GM12878 (cell line): ENCODE measurements around the gene SMG9. TPM values are rescaled to one million over a fixed set of nuclear protein-coding genes. Genes with fewer than 3 reads are reported as not detected.

Experiments used
- ATAC-seq: fragments of 200-7000 bp; cut with Tn5 transposase; 3 replicates; pipeline ENCODE4 v1.9.1; 2020; ENCODE audit warnings: mild to moderate bottlenecking, moderate library complexity
- BruUV-seq: library from RNA; stranded (reverse); fragments of 400-500 nt; replicated peaks from 2 replicates; lab custom pipeline; 2021; lab: Mats Ljungman, UMichigan
- CTCF ChIA-PET: fragments of 300-600 bp; sonication (Branson Sonifier 250); formaldehyde crosslinking; extraction: SDS; loops from one replicate; lab custom pipeline; 2021; ENCODE audit warnings: inconsistent platforms; lab: Yijun Ruan, JAX
- POLR2A ChIA-PET: fragments of 350-600 bp; formaldehyde crosslinking; extraction: SDS; loops from one replicate; lab custom pipeline; 2021; ENCODE audit warnings: inconsistent platforms; lab: Charles Lee
- RAD21 ChIA-PET: fragments of 300-600 bp; sonication (Branson Sonifier 250); formaldehyde crosslinking; loops from one replicate; lab custom pipeline; 2023; ENCODE audit warnings: antibody characterized with exemption; ENCODE audit not compliant: unreplicated experiment; lab: Charles Lee
- SMC1A ChIA-PET: fragments of 300-600 bp; sonication (Branson Sonifier 250); formaldehyde crosslinking; loops from one replicate; lab custom pipeline; 2023; ENCODE audit not compliant: unreplicated experiment, uncharacterized antibody; lab: Charles Lee
- DNase-seq: peaks from one replicate; pipeline ENCODE4 v3.0.0-alpha.2; 2011; ENCODE audit warnings: low read depth, low spot score
- FAIRE-seq: peaks from 3 replicates; lab custom pipeline; 2011; peaks lifted over from hg19 to GRCh38; lab: Jason Lieb, UNC
- H2AFZ ChIP-seq: 2 replicates; pipeline ENCODE4 v1.6.0; 2011; ENCODE audit warnings: low read depth, low read length, control low read depth; ENCODE audit not compliant: control insufficient read depth
- H3K27ac ChIP-seq: 2 replicates; pipeline ENCODE4 v1.5.1; 2011; ENCODE audit warnings: control low read depth; ENCODE audit not compliant: control insufficient read depth, insufficient read depth
- H3K27me3 ChIP-seq, 2 experiments: replicated peaks in 1 of 2; 2 replicates each; pipeline versions ENCODE4 v1.6.0 to v1.6.1; 2011; ENCODE audit warnings: low read length in 1 of 2; ENCODE audit not compliant: control insufficient read depth in 2 of 2, insufficient read depth in 2 of 2
- H3K36me3 ChIP-seq, 2 experiments: 2 replicates each; pipeline ENCODE4 v1.5.1; 2011; ENCODE audit warnings: low read length in 1 of 2; ENCODE audit not compliant: control insufficient read depth in 2 of 2, insufficient read depth in 2 of 2
- H3K4me1 ChIP-seq: 2 replicates; pipeline ENCODE4 v1.6.1; 2011; ENCODE audit warnings: mild to moderate bottlenecking, low read length, moderate library complexity, mixed read lengths; ENCODE audit not compliant: control insufficient read depth, insufficient read depth
- H3K4me2 ChIP-seq: 2 replicates; pipeline ENCODE4 v1.6.0; 2011; ENCODE audit warnings: control low read depth; ENCODE audit not compliant: control insufficient read depth, insufficient read depth
- H3K4me3 ChIP-seq: fragments of 200-600 bp; sonication (generic); 2 replicates; pipeline ENCODE4 v1.5.1; 2016
- H3K79me2 ChIP-seq: 2 replicates; pipeline ENCODE4 v1.6.0; 2011; ENCODE audit warnings: low read length; ENCODE audit not compliant: control insufficient read depth, insufficient read depth
- H3K9ac ChIP-seq: 2 replicates; pipeline ENCODE4 v1.8.0; 2011; ENCODE audit warnings: low read length, control low read depth, mixed read lengths; ENCODE audit not compliant: control insufficient read depth, insufficient read depth
- H3K9me3 ChIP-seq: replicated peaks from 3 replicates; pipeline ENCODE4 v1.5.1; 2011; ENCODE audit warnings: mild to moderate bottlenecking, low read length; ENCODE audit not compliant: control insufficient read depth, insufficient read depth
- H4K20me1 ChIP-seq: 2 replicates; pipeline ENCODE4 v1.6.0; 2011; ENCODE audit not compliant: control insufficient read depth, insufficient read depth
- BMI1 ChIP-seq: fragments of 450-650 bp; IDR thresholded peaks from 2 replicates; pipeline ENCODE4 v1.6.1; 2016; ENCODE audit warnings: mild to moderate bottlenecking, moderate library complexity, borderline replicate concordance
- DPF2 ChIP-seq: fragments of 450-650 bp; IDR thresholded peaks from 2 replicates; pipeline ENCODE4 v1.6.1; 2017; ENCODE audit warnings: mild to moderate bottlenecking
- KLF5 ChIP-seq: fragments of 450-650 bp; IDR thresholded peaks from 2 replicates; pipeline ENCODE4 v1.6.1; 2014; ENCODE audit warnings: mild to moderate bottlenecking; ENCODE audit not compliant: partially characterized antibody
- LARP7 ChIP-seq: fragments of 450-650 bp; IDR thresholded peaks from 2 replicates; pipeline ENCODE4 v1.6.1; 2017; ENCODE audit warnings: mild to moderate bottlenecking
- MTA3 ChIP-seq: IDR thresholded peaks from 2 replicates; pipeline ENCODE4 v1.6.1; 2012; ENCODE audit warnings: low read length, inconsistent platforms, borderline replicate concordance
- MXI1 ChIP-seq: fragments of 150-350 bp; IDR thresholded peaks from 2 replicates; pipeline ENCODE4 v1.6.1; 2011; ENCODE audit warnings: low read depth, mild to moderate bottlenecking, inconsistent platforms, low read length, improper control_type of control experiment
- NFXL1 ChIP-seq: fragments of 450-650 bp; IDR thresholded peaks from 2 replicates; pipeline ENCODE4 v1.6.1; 2017; ENCODE audit warnings: antibody characterized with exemption, mild to moderate bottlenecking, borderline replicate concordance
- NR2F1 ChIP-seq: fragments of 450-650 bp; conservative IDR thresholded peaks from 2 replicates; pipeline ENCODE4 v1.6.1; 2017; ENCODE audit warnings: mild to moderate bottlenecking
- RELB ChIP-seq: fragments of 450-650 bp; IDR thresholded peaks from 2 replicates; pipeline ENCODE4 v1.6.1; 2017; ENCODE audit warnings: low read depth, mild to moderate bottlenecking, moderate library complexity
- SIX5 ChIP-seq: IDR thresholded peaks from 2 replicates; pipeline ENCODE4 v1.6.1; 2011; ENCODE audit warnings: mild to moderate bottlenecking, low read depth, low read length, moderate library complexity; ENCODE audit not compliant: severe bottlenecking
- WGBS: methylation state at CpG from one replicate; pipeline ENCODE4 v1.1.6; 2016; ENCODE audit warnings: low lambda C conversion rate; ENCODE audit not compliant: insufficient replicate concordance, insufficient coverage; ENCODE audit errors: missing lambda C conversion rate; 5-methylcytosine and 5-hydroxymethylcytosine counted together
- in situ Hi-C: fragments of 300-500 bp; cut with MboI; formaldehyde crosslinking; loops from 9 replicates; pipeline ENCODE4 v1.14.3; 2018; ENCODE audit warnings: mixed read lengths
- intact Hi-C: fragments of 100-400 bp; cut with micrococcal nuclease; formaldehyde crosslinking; loops from one replicate; pipeline ENCODE4 v1.14.2; 2022; ENCODE audit not compliant: unreplicated experiment
- polyA plus RNA-seq, 11 experiments: library from polyadenylated mRNA; depleted of rRNA in 4 of 11; unstranded in 6 of 11; stranded (reverse) in 5 of 11; fragments of >200 nt; fragmentation: Nextera tagmentation in 4 of 11; fragmentation: Illumina TruSeq in 1 of 11; extraction: Ambion mirVana in 4 of 11; extraction: Trizol in 1 of 11; gene quantifications; 1 replicate in 1 of 11; 2 replicates in 10 of 11; pipeline versions ENCODE4 v1.2.1 to v1.2.3, GENCODE V29; 2011 to 2016; ENCODE audit warnings: inconsistent platforms in 2 of 11, missing spikeins in 2 of 11, low read depth in 1 of 11
- total RNA-seq, 4 experiments: library from RNA; depleted of rRNA in 3 of 4; stranded (reverse); fragments of >200 nt in 3 of 4; fragmentation: Illumina TruSeq in 1 of 4; extraction: Trizol in 1 of 4; gene quantifications; 2 replicates each; pipeline versions ENCODE4 v1.2.1 to v1.2.3, GENCODE V29; 2013 to 2021
- TF ChIP-seq, protein P1 (sequence below): IDR thresholded peaks from 2 replicates; pipeline ENCODE4 v1.6.1; 2011; ENCODE audit warnings: borderline replicate concordance, low read depth, mild to moderate bottlenecking, moderate library complexity, low read length; ENCODE audit not compliant: insufficient read depth, poor library complexity, severe bottlenecking

SMG9 gene
- total and polyA plus RNA-seq, 10 of the 15 experiments (the other 5 are each of a cell fraction or from before 2014, with no cell fraction given): 0.69 to 52.2 (median 28.1) TPM

DNA sequence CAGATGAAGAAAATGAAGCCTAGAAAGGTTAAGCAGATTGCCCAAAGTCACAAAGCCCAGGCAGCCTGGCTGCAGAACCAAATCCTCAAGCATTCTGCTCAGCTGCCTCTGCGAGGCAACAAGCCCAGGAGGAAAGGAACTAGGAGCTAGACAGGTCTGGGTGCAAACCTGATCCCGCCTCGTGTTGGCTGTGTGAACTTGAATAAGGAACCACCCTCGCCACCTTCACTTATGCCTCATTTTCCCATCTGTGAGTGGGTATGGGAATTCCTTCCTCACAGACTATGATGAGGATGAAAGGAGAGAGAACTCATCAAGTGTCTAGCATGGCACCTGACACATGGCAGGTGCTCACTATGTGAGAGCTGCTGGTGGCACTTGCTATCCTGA lies 6.6 kb downstream of the SMG9 start:
- 6% methylated on average over 4 of the region's 4 CpGs for WGBS
- ChIA-PET SMC1A (interaction anchor here (0.9 to 10.1 kb wide), 3 partner anchors 18 to 31 kb away, joined by 5 to 186 read pairs (median 5); no protein-coding TSS in a partner anchor), RAD21 (interaction anchor here (1.0 to 8.2 kb wide), 5 partner anchors 11 to 80 kb away, joined by 4 to 118 read pairs (median 7); partner anchors contain the start of gene KCNN4), CTCF (interaction anchor here (0.9 to 8.1 kb wide), 6 partner anchors 16 to 153 kb away, joined by 3 to 144 read pairs (median 8); partner anchors contain the start of gene KCNN4), POLR2A (interaction anchor here (0.6 to 13.5 kb wide), 4 partner anchors 17 to 206 kb away, joined by 4 to 307 read pairs (median 42); partner anchors contain the start of gene KCNN4)
- no peak for TF ChIP-seq SIX5
- 0 out of 2 replicates have a peak, but pooled peaks have one; percentile 31 for TF ChIP-seq MTA3
- Histone ChIP-seq H3K27me3 (no peaks in the 10 kb centered on the region), H2AFZ (no peak overlapping the region), H3K4me2 (peak overlapping the region; percentile 82), H3K9ac (peak overlapping the region; percentile 49), H3K4me3 (0 out of 2 replicates have a peak overlapping the region, but pooled peaks have one; percentile 18), H3K27ac (peak overlapping the region; percentile 87), H3K4me1 (peaks cover 49% of the 10 kb centered on the region), H4K20me1 (no peaks in the 10 kb centered on the region), H3K36me3 (peaks cover 17 to 39% of the 10 kb centered on the region in 2 experiments; a peak in 3 of 4 replicates), H3K79me2 (peaks cover 28% of the 10 kb centered on the region), H3K9me3 (no peaks in the 10 kb centered on the region)
- intact Hi-C loops (loop anchor here (2.0 to 5.0 kb wide), 2 partner anchors 17 to 81 kb away; no protein-coding TSS in a partner anchor), in situ Hi-C loops (loop anchor here (5.0 kb wide), 1 partner anchor 39 kb away; no protein-coding TSS in a partner anchor)
- DNase-seq (no peak), ATAC-seq (peak; percentile 7), FAIRE-seq (no peak)
- BruUV-seq: TSS peak; percentile 86

GRCh38 chr19:43747557-43748204 lies 7.1 kb downstream of the SMG9 start:
- Histone ChIP-seq H3K4me3 (peak overlapping the region; percentile 35; the same call in 1 of the 2 replicates), H3K9me3 (no peaks in the 10 kb centered on the region), H4K20me1 (no peaks in the 10 kb centered on the region), H3K79me2 (peaks cover 23% of the 10 kb centered on the region), H3K36me3 (peaks cover 17 to 42% of the 10 kb centered on the region in 2 experiments; a peak in 3 of 4 replicates), H2AFZ (no peak overlapping the region), H3K27ac (peak overlapping the region; percentile 87), H3K4me2 (peak overlapping the region; percentile 82), H3K9ac (peak overlapping the region; percentile 49), H3K4me1 (peaks cover 49% of the 10 kb centered on the region), H3K27me3 (no peaks in the 10 kb centered on the region)
- ChIA-PET CTCF (interaction anchor here (1.0 to 8.1 kb wide), 9 partner anchors 17 to 153 kb away, joined by 3 to 144 read pairs (median 16); partner anchors contain the start of genes KCNN4 and PLAUR), POLR2A (interaction anchor here (1.2 to 13.5 kb wide), 4 partner anchors 9 to 79 kb away, joined by 5 to 307 read pairs (median 44); partner anchors contain the start of gene KCNN4), SMC1A (interaction anchor here (0.7 to 10.1 kb wide), 10 partner anchors 8 to 61 kb away, joined by 3 to 186 read pairs (median 19); partner anchors contain the start of gene KCNN4), RAD21 (interaction anchor here (0.7 to 8.2 kb wide), 8 partner anchors 12 to 80 kb away, joined by 3 to 118 read pairs (median 24); partner anchors contain the start of gene KCNN4)
- in situ Hi-C loops (loop anchor here (5.0 kb wide), 1 partner anchor 40 kb away; no protein-coding TSS in a partner anchor), intact Hi-C loops (loop anchor here (2.0 to 5.0 kb wide), 2 partner anchors 17 to 80 kb away; no protein-coding TSS in a partner anchor)
- peak; percentile 43 for DNase-seq
- no TSS peak for BruUV-seq
- no peak for FAIRE-seq
- WGBS: 14% methylated on average over 16 of the region's 16 CpGs
- ATAC-seq: peak; percentile 71
- no peak for TF ChIP-seq DPF2
- TF ChIP-seq KLF5: no peak
- no peak; the same call in 1 of the 2 replicates for TF ChIP-seq MXI1
- no peak for TF ChIP-seq NR2F1
- peak; percentile 66; the same call in 1 of the 2 replicates for TF ChIP-seq RELB
- no peak for TF ChIP-seq NFXL1
- TF ChIP-seq LARP7: no peak
- no peak for TF ChIP-seq BMI1
- TF ChIP-seq, protein P1, sequence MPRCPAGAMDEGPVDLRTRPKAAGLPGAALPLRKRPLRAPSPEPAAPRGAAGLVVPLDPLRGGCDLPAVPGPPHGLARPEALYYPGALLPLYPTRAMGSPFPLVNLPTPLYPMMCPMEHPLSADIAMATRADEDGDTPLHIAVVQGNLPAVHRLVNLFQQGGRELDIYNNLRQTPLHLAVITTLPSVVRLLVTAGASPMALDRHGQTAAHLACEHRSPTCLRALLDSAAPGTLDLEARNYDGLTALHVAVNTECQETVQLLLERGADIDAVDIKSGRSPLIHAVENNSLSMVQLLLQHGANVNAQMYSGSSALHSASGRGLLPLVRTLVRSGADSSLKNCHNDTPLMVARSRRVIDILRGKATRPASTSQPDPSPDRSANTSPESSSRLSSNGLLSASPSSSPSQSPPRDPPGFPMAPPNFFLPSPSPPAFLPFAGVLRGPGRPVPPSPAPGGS: peak; percentile 58
